H9 (cell line): ENCODE data around the gene ANKRD44. TPM values are rescaled to one million over a fixed set of nuclear protein-coding genes. Genes with fewer than 3 reads are reported as not detected.
A peak's percentile ranks its signal among the peaks of the same experiment; 100 is the strongest.

Experiments used
- DNase-seq: peaks from one replicate; pipeline ENCODE4 v3.0.0-alpha.2; 2017
- H2AFZ ChIP-seq: one replicate; pipeline ENCODE4 v1.6.1; 2013; ENCODE audit warnings: mild to moderate bottlenecking, low read length, control low read depth, moderate library complexity
- H2AK5ac ChIP-seq: 2 replicates; pipeline ENCODE4 v1.6.1; 2013; ENCODE audit warnings: low read length, control low read depth, mixed read lengths; ENCODE audit not compliant: insufficient read length
- H2BK120ac ChIP-seq: one replicate; pipeline ENCODE4 v1.6.1; 2013; ENCODE audit warnings: low read depth, mild to moderate bottlenecking, low read length, control low read depth, inconsistent platforms; ENCODE audit not compliant: poor library complexity, severe bottlenecking
- H2BK12ac ChIP-seq: 2 replicates; pipeline ENCODE4 v1.6.1; 2013; ENCODE audit warnings: low read length, control low read depth, mixed read lengths, low read depth; ENCODE audit not compliant: insufficient read length
- H2BK15ac ChIP-seq: 2 replicates; pipeline ENCODE4 v1.6.1; 2013; ENCODE audit warnings: low read depth, low read length, control low read depth
- H2BK20ac ChIP-seq: one replicate; pipeline ENCODE4 v1.6.1; 2013; ENCODE audit warnings: low read depth, mild to moderate bottlenecking, low read length, control low read depth, inconsistent platforms; ENCODE audit not compliant: poor library complexity, severe bottlenecking
- H2BK5ac ChIP-seq: 2 replicates; pipeline ENCODE4 v1.6.1; 2013; ENCODE audit warnings: low read length, control low read depth, mixed read lengths; ENCODE audit not compliant: insufficient read length
- H3K14ac ChIP-seq: 2 replicates; pipeline ENCODE4 v1.6.1; 2013; ENCODE audit warnings: low read length, control low read depth; ENCODE audit not compliant: insufficient read depth
- H3K18ac ChIP-seq: 2 replicates; pipeline ENCODE4 v1.6.1; 2013; ENCODE audit warnings: low read depth, mild to moderate bottlenecking, mixed read lengths, low read length, control low read depth; ENCODE audit not compliant: insufficient read length
- H3K23ac ChIP-seq: 2 replicates; pipeline ENCODE4 v1.6.1; 2013; ENCODE audit warnings: low read length, control low read depth, mixed read lengths, low read depth; ENCODE audit not compliant: insufficient read length
- H3K23me2 ChIP-seq: 2 replicates; pipeline ENCODE4 v1.6.1; 2013; ENCODE audit warnings: low read depth, mild to moderate bottlenecking, mixed read lengths, low read length, control low read depth; ENCODE audit not compliant: insufficient read length, poor library complexity, severe bottlenecking
- H3K27ac ChIP-seq: 2 replicates; pipeline ENCODE4 v1.5.1; 2013; ENCODE audit warnings: low read length, control low read depth, mixed read lengths, low read depth; ENCODE audit not compliant: insufficient read length
- H3K27me3 ChIP-seq: 2 replicates; pipeline ENCODE4 v1.6.1; 2013; ENCODE audit warnings: low read length, control low read depth, inconsistent platforms; ENCODE audit not compliant: insufficient read depth
- H3K4ac ChIP-seq: 2 replicates; pipeline ENCODE4 v1.6.1; 2013; ENCODE audit warnings: low read depth, mild to moderate bottlenecking, control low read depth, inconsistent platforms, low read length, moderate library complexity
- H3K4me1 ChIP-seq: 2 replicates; pipeline ENCODE4 v1.6.1; 2013; ENCODE audit warnings: low read length, control low read depth, inconsistent platforms; ENCODE audit not compliant: insufficient read depth
- H3K4me2 ChIP-seq: 2 replicates; pipeline ENCODE4 v1.6.1; 2013; ENCODE audit warnings: low read length, control low read depth, mixed read lengths; ENCODE audit not compliant: insufficient read length, insufficient read depth
- H3K56ac ChIP-seq: 2 replicates; pipeline ENCODE4 v1.6.1; 2013; ENCODE audit warnings: low read depth, mild to moderate bottlenecking, mixed read lengths, low read length, control low read depth; ENCODE audit not compliant: insufficient read length
- H3K79me1 ChIP-seq: 2 replicates; pipeline ENCODE4 v1.6.1; 2013; ENCODE audit warnings: low read depth, mild to moderate bottlenecking, moderate library complexity, low read length, control low read depth, inconsistent platforms; ENCODE audit not compliant: insufficient read depth, poor library complexity, severe bottlenecking
- H3K79me2 ChIP-seq: 2 replicates; pipeline ENCODE4 v1.6.1; 2013; ENCODE audit warnings: low read length, control low read depth, inconsistent platforms; ENCODE audit not compliant: insufficient read depth
- H3K9ac ChIP-seq: 2 replicates; pipeline ENCODE4 v1.6.1; 2013; ENCODE audit warnings: low read length, control low read depth, mixed read lengths; ENCODE audit not compliant: insufficient read length; ENCODE audit errors: extremely low read depth
- H3K9me3 ChIP-seq: one replicate; pipeline ENCODE4 v1.6.1; 2013; ENCODE audit warnings: low read depth, low read length, inconsistent platforms; ENCODE audit not compliant: control insufficient read depth
- H3T11ph ChIP-seq: one replicate; pipeline ENCODE4 v1.6.1; 2013; ENCODE audit warnings: mild to moderate bottlenecking, low read length, control low read depth, inconsistent platforms
- H4K20me1 ChIP-seq: one replicate; pipeline ENCODE4 v1.6.1; 2013; ENCODE audit not compliant: control insufficient read depth, insufficient read length, insufficient read depth
- H4K5ac ChIP-seq: 2 replicates; pipeline ENCODE4 v1.6.1; 2013; ENCODE audit warnings: low read depth, mild to moderate bottlenecking, mixed read lengths, low read length, control low read depth; ENCODE audit not compliant: insufficient read length
- H4K8ac ChIP-seq: replicated peaks from 2 replicates; pipeline ENCODE4 v1.6.1; 2013; ENCODE audit warnings: low read length, control low read depth, mixed read lengths, low read depth; ENCODE audit not compliant: insufficient read length
- H4K91ac ChIP-seq: 2 replicates; pipeline ENCODE4 v1.6.1; 2013; ENCODE audit warnings: low read depth, mild to moderate bottlenecking, moderate library complexity, mixed read lengths, low read length, control low read depth; ENCODE audit not compliant: insufficient read length
- H3K27ac Mint-ChIP-seq, 3 experiments: 2 replicates in 2 of 3; 3 replicates in 1 of 3; pipeline ENCODE4 v1.8.0; 2020 to 2021; ENCODE audit warnings: mixed read lengths in 3 of 3, mild to moderate bottlenecking in 1 of 3, moderate library complexity in 1 of 3
- H3K27me3 Mint-ChIP-seq: 2 replicates; pipeline ENCODE4 v1.8.0; 2021; ENCODE audit warnings: low read depth, mild to moderate bottlenecking, moderate library complexity, mixed read lengths
- H3K36me3 Mint-ChIP-seq, 3 experiments: 2 replicates in 2 of 3; 3 replicates in 1 of 3; pipeline ENCODE4 v1.8.0; 2020 to 2021; ENCODE audit warnings: low read depth in 3 of 3, mixed read lengths in 3 of 3; ENCODE audit not compliant: insufficient read depth in 1 of 3
- H3K4me1 Mint-ChIP-seq, 2 experiments: 2 replicates each; pipeline ENCODE4 v1.8.0; 2020; ENCODE audit warnings: mixed read lengths in 2 of 2
- H3K4me3 Mint-ChIP-seq, 2 experiments: 2 replicates in 1 of 2; 3 replicates in 1 of 2; pipeline ENCODE4 v1.8.0; 2020 to 2021; ENCODE audit warnings: mild to moderate bottlenecking in 2 of 2, mixed read lengths in 2 of 2, moderate library complexity in 1 of 2
- H3K9me3 Mint-ChIP-seq, 2 experiments: 2 replicates in 1 of 2; 3 replicates in 1 of 2; pipeline ENCODE4 v1.8.0; 2020; ENCODE audit warnings: mild to moderate bottlenecking in 2 of 2, mixed read lengths in 2 of 2, moderate library complexity in 1 of 2
- CTCF ChIP-seq: fragments of 200-600 bp; sonication (generic); conservative IDR thresholded peaks from 3 replicates; pipeline ENCODE4 v1.8.0; 2021; ENCODE audit warnings: antibody characterized with exemption, mild to moderate bottlenecking
- WGBS: extraction: QIAGEN DNeasy Blood & Tissue Kit; methylation state at CpG from one replicate; pipeline ENCODE4 v1.1.7; 2013; ENCODE audit warnings: missing lambda C conversion rate, low lambda C conversion rate, mixed read lengths; ENCODE audit not compliant: insufficient read length; ENCODE audit errors: extremely low coverage; 5-methylcytosine and 5-hydroxymethylcytosine counted together
- total RNA-seq: library from RNA; stranded (reverse); gene quantifications from 2 replicates; pipeline ENCODE4 v1.2.1, GENCODE V29; 2021

ANKRD44 gene
- total RNA-seq, 1 experiment from 2014 or later = 1.9 TPM

GRCh38 chr2:197090742-197091367 is 219.7 kb downstream of the ANKRD44 start:
- H3K27ac Mint-ChIP-seq = no peak overlapping the region; a peak in 2 of 7 replicates
- H3K79me2 ChIP-seq = no peaks in the 10 kb centered on the region
- no peak overlapping the region for H2AFZ ChIP-seq
- H3K4me1 ChIP-seq = no peaks in the 10 kb centered on the region
- H3K79me1 ChIP-seq = no peaks in the 10 kb centered on the region
- H3T11ph ChIP-seq = no peak overlapping the region
- no peaks in the 10 kb centered on the region for H3K23me2 ChIP-seq
- H4K8ac ChIP-seq = no peak overlapping the region
- H4K20me1 ChIP-seq = no peaks in the 10 kb centered on the region
- no peak overlapping the region for H2BK15ac ChIP-seq
- no peak overlapping the region for H2BK20ac ChIP-seq
- no peak overlapping the region for H3K23ac ChIP-seq
- H3K4me1 Mint-ChIP-seq = peaks cover 6 to 10% of the 10 kb centered on the region in 2 experiments
- no peak overlapping the region for H2BK5ac ChIP-seq
- no peak overlapping the region for H3K4me2 ChIP-seq
- H3K56ac ChIP-seq = no peak overlapping the region
- no peaks in the 10 kb centered on the region for H3K36me3 Mint-ChIP-seq
- peak; percentile 39 for DNase-seq
- no peaks in the 10 kb centered on the region for H3K27me3 ChIP-seq
- H2BK120ac ChIP-seq = no peak overlapping the region
- no peak overlapping the region; a peak in 1 of 5 replicates for H3K4me3 Mint-ChIP-seq
- no peak overlapping the region for H4K91ac ChIP-seq
- H3K9me3 Mint-ChIP-seq = no peaks in the 10 kb centered on the region; a peak in 1 of 5 replicates
- whole genome bisulfite sequencing = no CpG with 5 or more reads among the region's 10 CpGs
- H4K5ac ChIP-seq = no peak overlapping the region
- H2AK5ac ChIP-seq = no peak overlapping the region
- H3K9me3 ChIP-seq = no peaks in the 10 kb centered on the region
- H3K14ac ChIP-seq = peak overlapping the region; percentile 65; the same call in 1 of the 2 replicates
- no peak overlapping the region for H2BK12ac ChIP-seq
- no peak overlapping the region for H3K4ac ChIP-seq
- no peak overlapping the region for H3K9ac ChIP-seq
- no peak overlapping the region for H3K27ac ChIP-seq
- H3K27me3 Mint-ChIP-seq = 0 out of 2 replicates have a peak, but pooled peaks cover 1% of the 10 kb centered on the region
- TF ChIP-seq CTCF = no peak
- no peak overlapping the region for H3K18ac ChIP-seq
